HepG2 (cell line): ENCODE measurements around the gene LMAN2L. TPM values are rescaled to one million over a fixed set of nuclear protein-coding genes. Genes with fewer than 3 reads are reported as not detected.

Experiments
- CERS6 ChIP-seq: sonication (generic); formaldehyde crosslinking; IDR thresholded peaks from 2 replicates; pipeline ENCODE4 v1.5.0; 2020; ENCODE audit warnings: missing genetic modification reagents
- E2F5 ChIP-seq: sonication (generic); formaldehyde crosslinking; conservative IDR thresholded peaks from 2 replicates; pipeline ENCODE4 v1.4.0; 2020; ENCODE audit warnings: missing genetic modification reagents
- FOXC1 ChIP-seq: sonication (generic); formaldehyde crosslinking; IDR thresholded peaks from 2 replicates; pipeline ENCODE4 v1.8.0; 2022; ENCODE audit warnings: mild to moderate bottlenecking, missing genetic modification reagents, borderline replicate concordance
- GATAD1 ChIP-seq: IDR thresholded peaks from 2 replicates; pipeline ENCODE4 v1.6.1; 2016; ENCODE audit warnings: missing genetic modification reagents, missing compliant biosample characterization
- KLF15 ChIP-seq: sonication (generic); formaldehyde crosslinking; IDR thresholded peaks from 2 replicates; pipeline ENCODE4 v1.8.1; 2023; ENCODE audit warnings: borderline replicate concordance, mild to moderate bottlenecking, inconsistent platforms, missing genetic modification reagents, mixed read lengths
- MIXL1 ChIP-seq: IDR thresholded peaks from 2 replicates; pipeline ENCODE4 v1.6.1; 2016
- MTF2 ChIP-seq: sonication (generic); formaldehyde crosslinking; IDR thresholded peaks from 2 replicates; pipeline ENCODE4 v1.5.0; 2020; ENCODE audit warnings: missing genetic modification reagents, borderline replicate concordance
- POGZ ChIP-seq: sonication (generic); formaldehyde crosslinking; IDR thresholded peaks from 2 replicates; pipeline ENCODE4 v1.4.0; 2020; ENCODE audit warnings: mild to moderate bottlenecking, missing genetic modification reagents
- STAT5B ChIP-seq: sonication (generic); formaldehyde crosslinking; IDR thresholded peaks from 2 replicates; pipeline ENCODE4 v1.4.0; 2020; ENCODE audit warnings: missing genetic modification reagents
- ZBTB14 ChIP-seq: sonication (generic); formaldehyde crosslinking; IDR thresholded peaks from 2 replicates; pipeline ENCODE4 v1.4.0; 2020; ENCODE audit warnings: missing genetic modification reagents
- ZNF207 ChIP-seq: fragments of 450-650 bp; IDR thresholded peaks from 2 replicates; pipeline ENCODE4 v1.6.1; 2016; ENCODE audit warnings: antibody characterized with exemption, borderline replicate concordance
- ZNF281 ChIP-seq: sonication (generic); formaldehyde crosslinking; IDR thresholded peaks from 2 replicates; pipeline ENCODE4 v1.4.0; 2020; ENCODE audit warnings: missing genetic modification reagents, borderline replicate concordance
- ZNF567 ChIP-seq: sonication (generic); formaldehyde crosslinking; IDR thresholded peaks from 2 replicates; pipeline ENCODE4 v1.8.1; 2023; ENCODE audit warnings: mild to moderate bottlenecking, missing genetic modification reagents, borderline replicate concordance
- ZNF674 ChIP-seq: sonication (generic); formaldehyde crosslinking; IDR thresholded peaks from 2 replicates; pipeline ENCODE4 v1.5.0; 2020; ENCODE audit warnings: low read depth, mild to moderate bottlenecking, missing genetic modification reagents
- polyA plus RNA-seq, 8 experiments: library from polyadenylated mRNA; depleted of rRNA in 3 of 8; stranded (reverse) in 7 of 8; unstranded in 1 of 8; fragments of >200 nt; fragmentation: Illumina TruSeq in 4 of 8; extraction: Trizol in 4 of 8; gene quantifications; 2 replicates each; pipeline versions ENCODE4 v1.2.1 to v1.2.3, GENCODE V29; 2011 to 2016; ENCODE audit warnings: low read depth in 4 of 8, missing spikeins in 1 of 8, mixed read lengths in 1 of 8; ENCODE audit not compliant: insufficient read depth in 1 of 8
- total RNA-seq, 5 experiments: library from RNA; depleted of rRNA; stranded (reverse); fragments of >200 nt; fragmentation: Illumina TruSeq; extraction: Trizol; gene quantifications; 2 replicates each; pipeline ENCODE4 v1.2.3, GENCODE V29; 2016; ENCODE audit warnings: low read depth in 1 of 5
- TF ChIP-seq, protein P1 (sequence below): sonication (generic); formaldehyde crosslinking; conservative IDR thresholded peaks from 2 replicates; pipeline ENCODE4 v1.5.0; 2020; ENCODE audit warnings: missing genetic modification reagents
- TF ChIP-seq, protein P2 (sequence below): sonication (generic); formaldehyde crosslinking; IDR thresholded peaks from 2 replicates; pipeline ENCODE4 v1.9.0; 2021; ENCODE audit warnings: missing genetic modification reagents, borderline replicate concordance
- TF ChIP-seq, protein P3 (sequence below): sonication (generic); formaldehyde crosslinking; IDR thresholded peaks from 2 replicates; pipeline ENCODE4 v1.4.0; 2020; ENCODE audit warnings: mild to moderate bottlenecking, missing genetic modification reagents

Gene LMAN2L
- total and polyA plus RNA-seq, 2 of the 13 experiments (the other 11 are each of a cell fraction or from before 2014, with no cell fraction given), result 39.1 to 57.9 TPM

GRCh38 chr2:96739633-96740428, at the start of gene LMAN2L (continued):
- TF ChIP-seq CERS6 (no peak), ZNF567 (0 out of 2 replicates have a peak, but pooled peaks have one; percentile 29), ZNF674 (CRISPR knock-in tag) (no peak), ZNF207 (no peak), FOXC1 (CRISPR knock-in tag) (no peak), ZNF281 (CRISPR knock-in tag) (peak; percentile 29; the same call in 1 of the 2 replicates), E2F5 (CRISPR knock-in tag) (no peak), KLF15 (CRISPR knock-in tag) (no peak; the same call in 1 of the 2 replicates), MIXL1 (CRISPR knock-in tag) (peak; percentile 13; the same call in 1 of the 2 replicates), MTF2 (no peak), ZBTB14 (CRISPR knock-in tag) (no peak), GATAD1 (CRISPR knock-in tag) (peak; percentile 81), STAT5B (CRISPR knock-in tag) (no peak), POGZ (CRISPR knock-in tag) (peak; percentile 74)
- TF ChIP-seq, protein P1, sequence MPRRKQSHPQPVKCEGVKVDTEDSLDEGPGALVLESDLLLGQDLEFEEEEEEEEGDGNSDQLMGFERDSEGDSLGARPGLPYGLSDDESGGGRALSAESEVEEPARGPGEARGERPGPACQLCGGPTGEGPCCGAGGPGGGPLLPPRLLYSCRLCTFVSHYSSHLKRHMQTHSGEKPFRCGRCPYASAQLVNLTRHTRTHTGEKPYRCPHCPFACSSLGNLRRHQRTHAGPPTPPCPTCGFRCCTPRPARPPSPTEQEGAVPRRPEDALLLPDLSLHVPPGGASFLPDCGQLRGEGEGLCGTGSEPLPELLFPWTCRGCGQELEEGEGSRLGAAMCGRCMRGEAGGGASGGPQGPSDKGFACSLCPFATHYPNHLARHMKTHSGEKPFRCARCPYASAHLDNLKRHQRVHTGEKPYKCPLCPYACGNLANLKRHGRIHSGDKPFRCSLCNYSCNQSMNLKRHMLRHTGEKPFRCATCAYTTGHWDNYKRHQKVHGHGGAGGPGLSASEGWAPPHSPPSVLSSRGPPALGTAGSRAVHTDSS (CRISPR knock-in tag), result no peak
- TF ChIP-seq, protein P2, sequence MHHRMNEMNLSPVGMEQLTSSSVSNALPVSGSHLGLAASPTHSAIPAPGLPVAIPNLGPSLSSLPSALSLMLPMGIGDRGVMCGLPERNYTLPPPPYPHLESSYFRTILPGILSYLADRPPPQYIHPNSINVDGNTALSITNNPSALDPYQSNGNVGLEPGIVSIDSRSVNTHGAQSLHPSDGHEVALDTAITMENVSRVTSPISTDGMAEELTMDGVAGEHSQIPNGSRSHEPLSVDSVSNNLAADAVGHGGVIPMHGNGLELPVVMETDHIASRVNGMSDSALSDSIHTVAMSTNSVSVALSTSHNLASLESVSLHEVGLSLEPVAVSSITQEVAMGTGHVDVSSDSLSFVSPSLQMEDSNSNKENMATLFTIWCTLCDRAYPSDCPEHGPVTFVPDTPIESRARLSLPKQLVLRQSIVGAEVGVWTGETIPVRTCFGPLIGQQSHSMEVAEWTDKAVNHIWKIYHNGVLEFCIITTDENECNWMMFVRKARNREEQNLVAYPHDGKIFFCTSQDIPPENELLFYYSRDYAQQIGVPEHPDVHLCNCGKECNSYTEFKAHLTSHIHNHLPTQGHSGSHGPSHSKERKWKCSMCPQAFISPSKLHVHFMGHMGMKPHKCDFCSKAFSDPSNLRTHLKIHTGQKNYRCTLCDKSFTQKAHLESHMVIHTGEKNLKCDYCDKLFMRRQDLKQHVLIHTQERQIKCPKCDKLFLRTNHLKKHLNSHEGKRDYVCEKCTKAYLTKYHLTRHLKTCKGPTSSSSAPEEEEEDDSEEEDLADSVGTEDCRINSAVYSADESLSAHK (CRISPR knock-in tag), result no peak
- TF ChIP-seq, protein P3, sequence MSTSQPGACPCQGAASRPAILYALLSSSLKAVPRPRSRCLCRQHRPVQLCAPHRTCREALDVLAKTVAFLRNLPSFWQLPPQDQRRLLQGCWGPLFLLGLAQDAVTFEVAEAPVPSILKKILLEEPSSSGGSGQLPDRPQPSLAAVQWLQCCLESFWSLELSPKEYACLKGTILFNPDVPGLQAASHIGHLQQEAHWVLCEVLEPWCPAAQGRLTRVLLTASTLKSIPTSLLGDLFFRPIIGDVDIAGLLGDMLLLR (CRISPR knock-in tag), result 0 out of 2 replicates have a peak, but pooled peaks have one; percentile 47
